H9 (cell line): ENCODE data around the gene CHM. TPM values are rescaled to one million over a fixed set of nuclear protein-coding genes. Genes with fewer than 3 reads are reported as not detected.

Experiments
- DNase-seq: peaks from one replicate; pipeline ENCODE4 v3.0.0-alpha.2; 2017
- H2AFZ ChIP-seq: one replicate; pipeline ENCODE4 v1.6.1; 2013; ENCODE audit warnings: mild to moderate bottlenecking, low read length, control low read depth, moderate library complexity
- H2AK5ac ChIP-seq: 2 replicates; pipeline ENCODE4 v1.6.1; 2013; ENCODE audit warnings: low read length, control low read depth, mixed read lengths; ENCODE audit not compliant: insufficient read length
- H2BK120ac ChIP-seq: one replicate; pipeline ENCODE4 v1.6.1; 2013; ENCODE audit warnings: low read depth, mild to moderate bottlenecking, low read length, control low read depth, inconsistent platforms; ENCODE audit not compliant: poor library complexity, severe bottlenecking
- H2BK12ac ChIP-seq: 2 replicates; pipeline ENCODE4 v1.6.1; 2013; ENCODE audit warnings: low read length, control low read depth, mixed read lengths, low read depth; ENCODE audit not compliant: insufficient read length
- H2BK15ac ChIP-seq: 2 replicates; pipeline ENCODE4 v1.6.1; 2013; ENCODE audit warnings: low read depth, low read length, control low read depth
- H2BK20ac ChIP-seq: one replicate; pipeline ENCODE4 v1.6.1; 2013; ENCODE audit warnings: low read depth, mild to moderate bottlenecking, low read length, control low read depth, inconsistent platforms; ENCODE audit not compliant: poor library complexity, severe bottlenecking
- H2BK5ac ChIP-seq: 2 replicates; pipeline ENCODE4 v1.6.1; 2013; ENCODE audit warnings: low read length, control low read depth, mixed read lengths; ENCODE audit not compliant: insufficient read length
- H3K14ac ChIP-seq: 2 replicates; pipeline ENCODE4 v1.6.1; 2013; ENCODE audit warnings: low read length, control low read depth; ENCODE audit not compliant: insufficient read depth
- H3K18ac ChIP-seq: 2 replicates; pipeline ENCODE4 v1.6.1; 2013; ENCODE audit warnings: low read depth, mild to moderate bottlenecking, mixed read lengths, low read length, control low read depth; ENCODE audit not compliant: insufficient read length
- H3K23ac ChIP-seq: 2 replicates; pipeline ENCODE4 v1.6.1; 2013; ENCODE audit warnings: low read length, control low read depth, mixed read lengths, low read depth; ENCODE audit not compliant: insufficient read length
- H3K23me2 ChIP-seq: 2 replicates; pipeline ENCODE4 v1.6.1; 2013; ENCODE audit warnings: low read depth, mild to moderate bottlenecking, mixed read lengths, low read length, control low read depth; ENCODE audit not compliant: insufficient read length, poor library complexity, severe bottlenecking
- H3K27ac ChIP-seq: 2 replicates; pipeline ENCODE4 v1.5.1; 2013; ENCODE audit warnings: low read length, control low read depth, mixed read lengths, low read depth; ENCODE audit not compliant: insufficient read length
- H3K27me3 ChIP-seq: 2 replicates; pipeline ENCODE4 v1.6.1; 2013; ENCODE audit warnings: low read length, control low read depth, inconsistent platforms; ENCODE audit not compliant: insufficient read depth
- H3K4ac ChIP-seq: 2 replicates; pipeline ENCODE4 v1.6.1; 2013; ENCODE audit warnings: low read depth, mild to moderate bottlenecking, control low read depth, inconsistent platforms, low read length, moderate library complexity
- H3K4me1 ChIP-seq: 2 replicates; pipeline ENCODE4 v1.6.1; 2013; ENCODE audit warnings: low read length, control low read depth, inconsistent platforms; ENCODE audit not compliant: insufficient read depth
- H3K4me2 ChIP-seq: 2 replicates; pipeline ENCODE4 v1.6.1; 2013; ENCODE audit warnings: low read length, control low read depth, mixed read lengths; ENCODE audit not compliant: insufficient read length, insufficient read depth
- H3K56ac ChIP-seq: 2 replicates; pipeline ENCODE4 v1.6.1; 2013; ENCODE audit warnings: low read depth, mild to moderate bottlenecking, mixed read lengths, low read length, control low read depth; ENCODE audit not compliant: insufficient read length
- H3K79me1 ChIP-seq: 2 replicates; pipeline ENCODE4 v1.6.1; 2013; ENCODE audit warnings: low read depth, mild to moderate bottlenecking, moderate library complexity, low read length, control low read depth, inconsistent platforms; ENCODE audit not compliant: insufficient read depth, poor library complexity, severe bottlenecking
- H3K79me2 ChIP-seq: 2 replicates; pipeline ENCODE4 v1.6.1; 2013; ENCODE audit warnings: low read length, control low read depth, inconsistent platforms; ENCODE audit not compliant: insufficient read depth
- H3K9ac ChIP-seq: 2 replicates; pipeline ENCODE4 v1.6.1; 2013; ENCODE audit warnings: low read length, control low read depth, mixed read lengths; ENCODE audit not compliant: insufficient read length; ENCODE audit errors: extremely low read depth
- H3K9me3 ChIP-seq: one replicate; pipeline ENCODE4 v1.6.1; 2013; ENCODE audit warnings: low read depth, low read length, inconsistent platforms; ENCODE audit not compliant: control insufficient read depth
- H3T11ph ChIP-seq: one replicate; pipeline ENCODE4 v1.6.1; 2013; ENCODE audit warnings: mild to moderate bottlenecking, low read length, control low read depth, inconsistent platforms
- H4K20me1 ChIP-seq: one replicate; pipeline ENCODE4 v1.6.1; 2013; ENCODE audit not compliant: control insufficient read depth, insufficient read length, insufficient read depth
- H4K5ac ChIP-seq: 2 replicates; pipeline ENCODE4 v1.6.1; 2013; ENCODE audit warnings: low read depth, mild to moderate bottlenecking, mixed read lengths, low read length, control low read depth; ENCODE audit not compliant: insufficient read length
- H4K8ac ChIP-seq: replicated peaks from 2 replicates; pipeline ENCODE4 v1.6.1; 2013; ENCODE audit warnings: low read length, control low read depth, mixed read lengths, low read depth; ENCODE audit not compliant: insufficient read length
- H4K91ac ChIP-seq: 2 replicates; pipeline ENCODE4 v1.6.1; 2013; ENCODE audit warnings: low read depth, mild to moderate bottlenecking, moderate library complexity, mixed read lengths, low read length, control low read depth; ENCODE audit not compliant: insufficient read length
- H3K27ac Mint-ChIP-seq, 3 experiments: 2 replicates in 2 of 3; 3 replicates in 1 of 3; pipeline ENCODE4 v1.8.0; 2020 to 2021; ENCODE audit warnings: mixed read lengths in 3 of 3, mild to moderate bottlenecking in 1 of 3, moderate library complexity in 1 of 3
- H3K27me3 Mint-ChIP-seq: 2 replicates; pipeline ENCODE4 v1.8.0; 2021; ENCODE audit warnings: low read depth, mild to moderate bottlenecking, moderate library complexity, mixed read lengths
- H3K36me3 Mint-ChIP-seq, 3 experiments: 2 replicates in 2 of 3; 3 replicates in 1 of 3; pipeline ENCODE4 v1.8.0; 2020 to 2021; ENCODE audit warnings: low read depth in 3 of 3, mixed read lengths in 3 of 3; ENCODE audit not compliant: insufficient read depth in 1 of 3
- H3K4me1 Mint-ChIP-seq, 2 experiments: 2 replicates each; pipeline ENCODE4 v1.8.0; 2020; ENCODE audit warnings: mixed read lengths in 2 of 2
- H3K4me3 Mint-ChIP-seq, 2 experiments: 2 replicates in 1 of 2; 3 replicates in 1 of 2; pipeline ENCODE4 v1.8.0; 2020 to 2021; ENCODE audit warnings: mild to moderate bottlenecking in 2 of 2, mixed read lengths in 2 of 2, moderate library complexity in 1 of 2
- H3K9me3 Mint-ChIP-seq, 2 experiments: 2 replicates in 1 of 2; 3 replicates in 1 of 2; pipeline ENCODE4 v1.8.0; 2020; ENCODE audit warnings: mild to moderate bottlenecking in 2 of 2, mixed read lengths in 2 of 2, moderate library complexity in 1 of 2
- CTCF ChIP-seq: fragments of 200-600 bp; sonication (generic); conservative IDR thresholded peaks from 3 replicates; pipeline ENCODE4 v1.8.0; 2021; ENCODE audit warnings: antibody characterized with exemption, mild to moderate bottlenecking
- total RNA-seq: library from RNA; stranded (reverse); gene quantifications from 2 replicates; pipeline ENCODE4 v1.2.1, GENCODE V29; 2021

The CHM gene
- total RNA-seq, 1 experiment from 2014 or later = 28.4 TPM

- Histone ChIP-seq H2BK12ac (no peak overlapping the region), H3K9ac (no peak overlapping the region), H3K27ac (no peak overlapping the region), H3K18ac (no peak overlapping the region), H3K56ac (no peak overlapping the region), H3K23ac (no peak overlapping the region), H3K23me2 (no peaks in the 10 kb centered on the region), H2BK5ac (no peak overlapping the region), H3K79me1 (peaks cover 4% of the 10 kb centered on the region), H3K4me2 (no peak overlapping the region), H3K9me3 (no peaks in the 10 kb centered on the region), H3K27me3 (no peaks in the 10 kb centered on the region), H2AFZ (no peak overlapping the region), H3T11ph (no peak overlapping the region), H4K91ac (no peak overlapping the region), H2AK5ac (no peak overlapping the region), H4K20me1 (no peaks in the 10 kb centered on the region), H3K79me2 (peaks cover 13% of the 10 kb centered on the region; the same call in 1 of the 2 replicates), H2BK20ac (no peak overlapping the region), H4K8ac (no peak overlapping the region), H3K4me1 (no peaks in the 10 kb centered on the region; the same call in 1 of the 2 replicates), H2BK120ac (no peak overlapping the region), H2BK15ac (no peak overlapping the region), H3K14ac (no peak overlapping the region), H4K5ac (no peak overlapping the region), H3K4ac (no peak overlapping the region)
- Mint-ChIP-seq H3K4me1 (peaks cover 23 to 26% of the 10 kb centered on the region in 2 experiments), H3K36me3 (peaks cover 0 to 12% (median 3%) of the 10 kb centered on the region in 3 experiments; a peak in 4 of 7 replicates), H3K27ac (no peak overlapping the region), H3K9me3 (peaks cover 0 to 27% of the 10 kb centered on the region in 2 experiments; a peak in 3 of 5 replicates), H3K4me3 (no peak overlapping the region), H3K27me3 (no peaks in the 10 kb centered on the region; the same call in 1 of the 2 replicates)
- TF ChIP-seq CTCF = no peak
- DNase-seq = no peak
These were observed 3.1 kb downstream of the CHM start for GRCh38 chrX:86044216-86044615.
